HEK293 (cell line): ENCODE data around the gene KIAA1614.

ENCODE experiments used
- CTCF ChIA-PET: fragments of 350-600 bp; formaldehyde crosslinking; extraction: SDS; loops from one replicate; lab custom pipeline; 2021; ENCODE audit warnings: antibody characterized with exemption; lab: Yijun Ruan, JAX
- POLR2A ChIA-PET: fragments of 300-600 bp; formaldehyde crosslinking; extraction: SDS; loops from one replicate; lab custom pipeline; 2020; ENCODE audit warnings: antibody characterized with exemption, inconsistent platforms; lab: Yijun Ruan, JAX
- H3K27ac ChIP-seq: fragments of 200-500 bp; sonication (Bioruptor generic); 2 replicates; pipeline ENCODE4 v1.5.1; 2014; ENCODE audit warnings: low read depth, low read length, control low read depth, inconsistent platforms; ENCODE audit errors: extremely low read depth
- H3K36me3 ChIP-seq, 2 experiments: fragments of 200-500 bp in 1 of 2; sonication (Bioruptor generic) in 1 of 2; 1 replicate in 1 of 2; 2 replicates in 1 of 2; pipeline ENCODE4 v1.5.1; 2014 to 2017; ENCODE audit warnings: inconsistent platforms in 2 of 2, low read length in 2 of 2; ENCODE audit not compliant: control insufficient read depth in 2 of 2, insufficient read depth in 1 of 2
- H3K4me1 ChIP-seq: fragments of 200-500 bp; sonication (Bioruptor generic); 2 replicates; pipeline ENCODE4 v1.5.1; 2014; ENCODE audit warnings: mild to moderate bottlenecking, low read length, inconsistent platforms; ENCODE audit not compliant: control insufficient read depth, insufficient read depth
- H3K4me3 ChIP-seq: 2 replicates; pipeline ENCODE4 v1.5.1; 2011; ENCODE audit warnings: low read depth, mild to moderate bottlenecking, control low read depth, low read length, moderate library complexity
- H3K9me3 ChIP-seq: fragments of 200-500 bp; sonication (Bioruptor generic); 2 replicates; pipeline ENCODE4 v1.5.1; 2014; ENCODE audit warnings: low read depth, low read length, inconsistent platforms; ENCODE audit not compliant: control insufficient read depth, insufficient read depth
- KLF7 ChIP-seq: fragments of 450-650 bp; formaldehyde crosslinking; IDR thresholded peaks from 2 replicates; pipeline ENCODE4 v1.5.1; 2016; ENCODE audit warnings: missing biosample characterization, missing genetic modification characterization, borderline replicate concordance
- KLF8 ChIP-seq: fragments of 450-650 bp; formaldehyde crosslinking; IDR thresholded peaks from 2 replicates; pipeline ENCODE4 v1.5.1; 2016; ENCODE audit warnings: missing biosample characterization, missing genetic modification characterization
- PRDM2 ChIP-seq: fragments of 450-650 bp; formaldehyde crosslinking; IDR thresholded peaks from 2 replicates; pipeline ENCODE4 v1.5.1; 2016; ENCODE audit warnings: missing biosample characterization, missing genetic modification characterization, borderline replicate concordance
- PRDM6 ChIP-seq: fragments of 450-650 bp; formaldehyde crosslinking; IDR thresholded peaks from 2 replicates; pipeline ENCODE4 v1.5.1; 2017; ENCODE audit warnings: missing biosample characterization, missing genetic modification characterization
- SALL2 ChIP-seq: fragments of 450-650 bp; formaldehyde crosslinking; IDR thresholded peaks from 2 replicates; pipeline ENCODE4 v1.5.0; 2017; ENCODE audit warnings: missing biosample characterization, mild to moderate bottlenecking, missing genetic modification characterization, borderline replicate concordance
- SCRT2 ChIP-seq: fragments of 450-650 bp; formaldehyde crosslinking; IDR thresholded peaks from 2 replicates; pipeline ENCODE4 v1.5.1; 2016; ENCODE audit warnings: missing biosample characterization, missing genetic modification characterization
- ZFP37 ChIP-seq: fragments of 450-650 bp; formaldehyde crosslinking; IDR thresholded peaks from 2 replicates; pipeline ENCODE4 v1.5.1; 2016; ENCODE audit warnings: missing biosample characterization, missing genetic modification characterization
- ZNF121 ChIP-seq: fragments of 450-650 bp; formaldehyde crosslinking; IDR thresholded peaks from 2 replicates; pipeline ENCODE4 v1.5.1; 2016; ENCODE audit warnings: missing biosample characterization, missing genetic modification characterization
- ZNF23 ChIP-seq: fragments of 450-650 bp; formaldehyde crosslinking; IDR thresholded peaks from 2 replicates; pipeline ENCODE4 v1.5.1; 2016; ENCODE audit warnings: missing biosample characterization, missing genetic modification characterization, borderline replicate concordance
- ZNF280D ChIP-seq: fragments of 450-650 bp; formaldehyde crosslinking; IDR thresholded peaks from 2 replicates; pipeline ENCODE4 v1.5.1; 2016; ENCODE audit warnings: missing biosample characterization, missing genetic modification characterization
- ZNF416 ChIP-seq: fragments of 450-650 bp; formaldehyde crosslinking; IDR thresholded peaks from 2 replicates; pipeline ENCODE4 v1.5.1; 2016; ENCODE audit warnings: missing biosample characterization, missing genetic modification characterization
- ZNF514 ChIP-seq: fragments of 450-650 bp; formaldehyde crosslinking; IDR thresholded peaks from 2 replicates; pipeline ENCODE4 v1.5.1; 2016; ENCODE audit warnings: missing biosample characterization, missing genetic modification characterization
- ZNF521 ChIP-seq: fragments of 450-650 bp; formaldehyde crosslinking; IDR thresholded peaks from 2 replicates; pipeline ENCODE4 v1.5.1; 2017; ENCODE audit warnings: missing biosample characterization, mild to moderate bottlenecking, missing genetic modification characterization
- ZNF529 ChIP-seq: fragments of 450-650 bp; formaldehyde crosslinking; IDR thresholded peaks from 2 replicates; pipeline ENCODE4 v1.5.1; 2017; ENCODE audit warnings: missing genetic modification characterization, missing biosample characterization; ENCODE audit not compliant: insufficient replicate concordance
- ZNF701 ChIP-seq: fragments of 450-650 bp; formaldehyde crosslinking; IDR thresholded peaks from 2 replicates; pipeline ENCODE4 v1.5.1; 2016; ENCODE audit warnings: missing biosample characterization, missing genetic modification characterization
- ZNF830 ChIP-seq: fragments of 450-650 bp; IDR thresholded peaks from 2 replicates; pipeline ENCODE4 v1.5.0; 2018; ENCODE audit warnings: missing biosample characterization, missing genetic modification characterization, low read depth, mild to moderate bottlenecking, moderate library complexity

Gene KIAA1614

GRCh38 chr1:180911640-180912191 is 981 bp upstream of the KIAA1614 start:
- POLR2A ChIA-PET, result no interaction called here
- CTCF ChIA-PET, result interaction anchor here (1.4 kb wide), 1 partner anchor 30 kb away, joined by 4 read pairs; no protein-coding TSS in a partner anchor
- no peaks in the 10 kb centered on the region for H3K36me3 ChIP-seq
- TF ChIP-seq ZNF521 (tag by site-specific recombination) (no peak), ZNF514 (no peak), ZNF416 (tag by site-specific recombination) (no peak), ZNF529 (tag by site-specific recombination) (no peak), KLF8 (tag by site-specific recombination) (no peak), PRDM6 (no peak), SALL2 (no peak), ZNF280D (tag by site-specific recombination) (no peak), ZFP37 (tag by site-specific recombination) (no peak), PRDM2 (no peak), KLF7 (no peak), ZNF830 (no peak)
- no peaks in the 10 kb centered on the region for H3K9me3 ChIP-seq
- H3K4me3 ChIP-seq, result no peak overlapping the region
- H3K4me1 ChIP-seq, result no peaks in the 10 kb centered on the region
- H3K27ac ChIP-seq, result no peak overlapping the region

GRCh38 chr1:180912211-180912800 is 391 bp upstream of the KIAA1614 start:
- H3K9me3 ChIP-seq, result no peaks in the 10 kb centered on the region
- H3K36me3 ChIP-seq, result no peaks in the 10 kb centered on the region
- no peak for TF ChIP-seq ZNF121 (tag by site-specific recombination)
- TF ChIP-seq ZNF23 (tag by site-specific recombination), result no peak
- no peak for TF ChIP-seq ZNF701 (tag by site-specific recombination)
- TF ChIP-seq SCRT2 (tag by site-specific recombination), result no peak
- TF ChIP-seq, all 188 proteins: peak for 0
- H3K4me1 ChIP-seq, result no peaks in the 10 kb centered on the region
- POLR2A ChIA-PET, result no interaction called here
- H3K4me3 ChIP-seq, result peak overlapping the region; percentile 24
- CTCF ChIA-PET, result interaction anchor here (1.4 kb wide), 1 partner anchor 30 kb away, joined by 4 read pairs; no protein-coding TSS in a partner anchor
- no peak overlapping the region; the same call in 1 of the 2 replicates for H3K27ac ChIP-seq
